Hepatocyte (in vitro differentiated cells): ENCODE data around the gene ANKRD2.
"Not testable (repeated sequence)": the region's sequence is repeated elsewhere in the genome, so short reads cannot be mapped to it uniquely, and the experiment has no call there.

ENCODE experiments used
- EZH2 ChIP-seq: fragments of 200-600 bp; sonication (generic); IDR thresholded peaks from 2 replicates; pipeline ENCODE4 v1.6.1; 2016; ENCODE audit warnings: antibody characterized with exemption, mild to moderate bottlenecking, borderline replicate concordance
- TF ChIP-seq, protein P1 (sequence below): fragments of 200-600 bp; sonication (generic); IDR thresholded peaks from 2 replicates; pipeline ENCODE4 v1.5.1; 2016; ENCODE audit warnings: antibody characterized with exemption, mild to moderate bottlenecking; ENCODE audit not compliant: poor library complexity

DNA sequence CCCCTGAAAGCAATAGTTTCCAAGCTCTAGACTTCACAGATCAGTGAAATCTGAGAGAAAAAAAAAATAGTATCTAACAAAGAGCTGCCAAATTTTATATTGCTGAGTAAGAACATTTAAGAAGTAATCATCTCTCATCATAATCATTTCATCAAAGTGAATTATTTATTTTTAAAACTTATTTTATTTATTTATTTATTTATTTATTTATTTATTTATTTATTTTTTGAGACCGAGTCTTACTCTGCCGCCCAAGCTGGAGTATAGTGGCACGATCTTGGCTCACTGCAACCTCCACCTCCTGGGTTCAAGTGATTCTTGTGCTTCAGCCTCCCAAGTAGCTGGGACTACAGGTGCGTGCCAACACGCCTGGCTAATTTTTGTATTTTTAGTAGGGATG is 3.9 kb downstream of the ANKRD2 start:
- TF ChIP-seq, protein P1, sequence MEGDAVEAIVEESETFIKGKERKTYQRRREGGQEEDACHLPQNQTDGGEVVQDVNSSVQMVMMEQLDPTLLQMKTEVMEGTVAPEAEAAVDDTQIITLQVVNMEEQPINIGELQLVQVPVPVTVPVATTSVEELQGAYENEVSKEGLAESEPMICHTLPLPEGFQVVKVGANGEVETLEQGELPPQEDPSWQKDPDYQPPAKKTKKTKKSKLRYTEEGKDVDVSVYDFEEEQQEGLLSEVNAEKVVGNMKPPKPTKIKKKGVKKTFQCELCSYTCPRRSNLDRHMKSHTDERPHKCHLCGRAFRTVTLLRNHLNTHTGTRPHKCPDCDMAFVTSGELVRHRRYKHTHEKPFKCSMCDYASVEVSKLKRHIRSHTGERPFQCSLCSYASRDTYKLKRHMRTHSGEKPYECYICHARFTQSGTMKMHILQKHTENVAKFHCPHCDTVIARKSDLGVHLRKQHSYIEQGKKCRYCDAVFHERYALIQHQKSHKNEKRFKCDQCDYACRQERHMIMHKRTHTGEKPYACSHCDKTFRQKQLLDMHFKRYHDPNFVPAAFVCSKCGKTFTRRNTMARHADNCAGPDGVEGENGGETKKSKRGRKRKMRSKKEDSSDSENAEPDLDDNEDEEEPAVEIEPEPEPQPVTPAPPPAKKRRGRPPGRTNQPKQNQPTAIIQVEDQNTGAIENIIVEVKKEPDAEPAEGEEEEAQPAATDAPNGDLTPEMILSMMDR, result not testable (repeated sequence)
- TF ChIP-seq EZH2, result not testable (repeated sequence)
